Hematopoietic multipotent progenitor cell treated with erythropoietin and hydrocortisone succinate and interleukin-3 and kit ligand, for 4 days (in vitro differentiated cells): Measurements from ENCODE around the gene NMU.
A peak's percentile ranks its signal among the peaks of the same experiment; 100 is the strongest.
"Not testable (repeated sequence)": the region's sequence is repeated elsewhere in the genome, so short reads cannot be mapped to it uniquely, and the experiment has no call there.

ENCODE experiments used
- DNase-seq: peaks from one replicate; pipeline ENCODE4 v3.0.0-alpha.2; 2015

The NMU gene, protein sequence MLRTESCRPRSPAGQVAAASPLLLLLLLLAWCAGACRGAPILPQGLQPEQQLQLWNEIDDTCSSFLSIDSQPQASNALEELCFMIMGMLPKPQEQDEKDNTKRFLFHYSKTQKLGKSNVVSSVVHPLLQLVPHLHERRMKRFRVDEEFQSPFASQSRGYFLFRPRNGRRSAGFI

DNA sequence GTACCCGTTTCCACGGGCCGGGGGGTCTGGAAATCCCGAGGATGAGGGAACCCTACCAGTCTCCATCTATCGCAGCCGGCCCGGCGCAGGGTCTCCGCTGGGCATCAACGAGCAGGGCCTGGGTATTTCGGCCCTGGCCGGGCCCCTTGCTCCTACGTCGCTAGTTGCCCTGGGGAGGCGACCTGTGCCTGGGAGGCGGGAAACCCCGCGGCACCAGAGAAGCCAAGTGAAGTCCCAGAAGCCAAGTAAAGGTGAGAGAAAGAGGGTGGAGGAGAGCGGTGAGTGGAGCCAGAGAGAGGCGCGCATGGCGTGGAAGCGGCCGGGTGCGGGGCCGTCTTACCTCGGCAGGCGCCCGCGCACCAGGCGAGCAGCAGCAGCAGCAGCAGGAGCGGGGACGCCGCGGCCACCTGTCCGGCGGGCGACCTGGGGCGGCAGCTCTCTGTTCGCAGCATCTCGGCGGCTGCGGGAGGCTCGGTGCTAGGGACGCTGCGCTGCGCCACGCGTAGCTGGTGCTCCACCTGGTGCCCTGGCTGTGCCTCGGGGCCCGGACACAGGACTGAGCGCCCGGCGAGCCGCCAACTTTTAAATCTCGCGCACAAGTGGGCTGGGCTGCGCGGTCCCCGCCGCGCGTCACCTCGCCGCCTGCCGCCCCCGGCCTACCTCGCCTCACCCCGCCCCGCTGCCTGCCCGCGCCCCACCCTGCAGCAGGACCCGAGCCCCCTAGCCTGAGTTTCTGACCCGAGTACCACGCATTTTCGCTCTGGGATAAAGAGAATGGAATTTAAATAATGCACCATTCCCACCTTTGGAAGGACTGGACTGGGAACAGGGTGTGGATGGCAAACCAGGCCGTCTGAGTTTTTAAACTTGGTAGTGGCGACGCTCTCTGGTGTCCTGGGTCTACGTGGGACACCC, at the start of gene NMU:
TSS of gene NMU (minus strand) at position 558 of the 915 bp plus-strand sequence. CDS start at position 452, 106 bp downstream.
- DNase-seq = peak; percentile 64

GRCh38 chr4:55684276-55684675, 48.2 kb upstream of the NMU start:
- no peak for DNase-seq

DNA sequence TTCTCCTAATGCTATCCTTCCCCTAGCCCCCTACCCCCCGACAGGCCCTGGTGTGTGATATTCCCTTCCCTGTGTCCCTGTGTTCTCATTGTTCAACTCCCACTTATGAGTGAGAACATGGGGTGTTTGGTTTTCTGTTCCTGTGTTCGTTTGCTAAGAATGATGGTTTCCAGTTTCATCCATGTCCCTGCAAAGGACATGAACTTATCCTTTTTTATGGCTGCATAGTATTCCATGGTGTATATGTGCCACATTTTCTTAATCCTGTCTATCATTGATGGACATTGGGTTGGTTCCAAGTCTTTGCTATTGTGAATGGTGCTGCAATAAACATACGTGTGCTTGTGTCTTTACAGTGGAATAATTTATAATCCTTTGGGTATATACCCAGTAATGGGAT, 46.7 kb upstream of the NMU start:
- not testable (repeated sequence) for DNase-seq

DNA sequence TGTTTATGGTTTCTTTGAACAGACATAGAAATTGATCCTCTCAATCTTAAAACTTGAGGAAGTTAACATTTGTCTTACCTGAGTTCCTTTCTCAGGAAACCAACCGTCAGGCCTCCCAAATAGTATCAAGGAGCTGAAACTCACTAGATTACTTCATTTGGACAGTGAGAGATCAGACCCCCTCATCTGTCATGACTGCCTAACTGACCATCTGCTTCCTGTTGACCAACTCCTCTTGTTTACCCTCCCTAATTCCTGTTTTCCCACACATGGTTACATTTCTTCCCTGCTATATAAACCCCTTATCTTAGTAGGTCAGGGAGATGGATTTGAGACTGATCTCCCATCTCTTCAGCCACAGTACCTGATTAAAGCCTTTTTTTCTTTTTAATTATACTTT, 46.2 kb upstream of the NMU start:
- no peak for DNase-seq

DNA sequence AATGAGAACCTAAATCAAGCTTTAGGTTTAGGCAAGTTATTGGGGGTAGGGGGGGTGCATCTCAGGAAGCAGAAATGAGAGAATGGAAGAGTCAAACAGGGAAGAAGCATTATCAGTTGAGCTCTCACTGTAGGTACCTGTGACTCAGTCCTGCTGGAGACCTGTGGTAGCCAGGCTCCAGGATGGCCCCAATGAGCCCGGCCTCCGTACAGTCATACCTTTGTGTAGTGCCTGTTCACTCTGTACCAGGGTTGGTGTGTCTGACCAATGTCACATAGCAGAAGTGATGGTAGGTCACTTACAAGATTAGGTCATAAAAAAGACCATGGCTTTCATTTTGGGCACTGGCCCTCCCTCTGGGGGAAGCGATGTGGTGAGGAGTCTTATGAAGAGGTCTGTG, 45.3 kb upstream of the NMU start:
- DNase-seq = no peak

DNA sequence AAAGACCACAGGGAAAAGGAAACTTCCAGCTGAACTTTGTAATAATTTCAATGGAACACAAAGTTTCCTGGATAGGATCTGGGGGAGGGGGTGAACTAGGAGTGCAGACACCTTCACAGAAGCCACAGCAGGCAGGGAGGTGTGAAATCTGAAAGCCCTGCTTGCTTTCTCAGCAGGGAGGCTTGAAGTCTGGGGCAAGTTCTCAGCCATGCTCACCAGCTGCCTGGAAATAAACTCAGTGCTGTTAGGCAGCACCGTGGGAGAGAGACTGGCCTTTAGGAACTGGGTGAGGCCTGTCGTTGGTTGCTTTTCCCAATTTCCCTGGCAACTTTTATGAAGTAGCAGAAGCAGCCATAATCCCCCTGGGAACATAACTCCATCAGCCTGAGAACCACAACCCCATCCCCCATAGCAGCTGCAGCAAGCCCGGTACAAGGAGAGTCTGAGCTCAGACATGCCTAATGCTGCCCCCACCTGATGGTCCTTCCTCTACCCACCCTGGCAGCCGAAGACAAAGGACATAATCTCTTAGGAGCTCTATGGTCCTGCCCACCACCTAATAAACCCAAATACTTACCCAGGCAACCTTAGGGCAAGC, 39.2 kb upstream of the NMU start:
- no peak for DNase-seq

DNA sequence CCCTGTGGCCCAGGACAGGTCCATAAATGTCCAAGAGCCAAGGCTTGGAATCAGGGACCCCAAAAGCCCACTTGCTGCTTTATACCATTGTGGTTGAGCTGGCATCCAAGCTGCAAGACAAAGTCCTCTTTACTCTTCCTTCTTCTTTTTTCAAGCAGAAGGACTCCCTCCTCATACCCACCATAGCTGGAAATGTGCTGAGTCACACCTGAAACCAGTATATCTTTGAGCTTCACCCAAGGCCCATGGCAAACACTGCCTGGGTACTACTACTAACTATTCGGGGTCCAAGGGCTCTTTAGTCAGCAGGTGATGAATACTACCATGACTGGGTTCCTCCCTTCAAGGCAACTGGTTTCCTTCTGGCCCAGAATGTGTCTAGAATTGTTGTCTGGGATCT, 37.3 kb upstream of the NMU start:
- DNase-seq = peak; percentile 50

- DNase-seq = no peak
Observed at GRCh38 chr4:55671667-55672066, 35.6 kb upstream of the NMU start.

DNA sequence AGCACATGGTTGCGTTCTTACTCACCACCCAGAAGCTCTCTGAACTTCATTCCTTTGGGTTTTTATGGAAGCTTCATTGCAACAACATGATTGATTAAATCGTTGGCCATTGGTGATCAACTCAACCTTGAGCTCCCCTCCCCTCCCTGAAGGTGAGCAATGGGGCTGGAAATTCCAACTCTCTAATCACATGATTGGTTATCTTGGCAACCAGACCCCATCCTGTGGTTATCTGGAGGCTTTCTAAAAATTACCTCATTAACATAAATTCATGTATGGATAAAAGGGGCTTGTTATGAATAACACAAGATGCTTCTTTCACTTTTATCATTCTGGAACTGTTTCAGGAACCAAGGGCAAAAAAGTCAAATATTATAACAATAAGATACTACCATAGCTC, 34.6 kb upstream of the NMU start:
- DNase-seq = peak; percentile 13

DNA sequence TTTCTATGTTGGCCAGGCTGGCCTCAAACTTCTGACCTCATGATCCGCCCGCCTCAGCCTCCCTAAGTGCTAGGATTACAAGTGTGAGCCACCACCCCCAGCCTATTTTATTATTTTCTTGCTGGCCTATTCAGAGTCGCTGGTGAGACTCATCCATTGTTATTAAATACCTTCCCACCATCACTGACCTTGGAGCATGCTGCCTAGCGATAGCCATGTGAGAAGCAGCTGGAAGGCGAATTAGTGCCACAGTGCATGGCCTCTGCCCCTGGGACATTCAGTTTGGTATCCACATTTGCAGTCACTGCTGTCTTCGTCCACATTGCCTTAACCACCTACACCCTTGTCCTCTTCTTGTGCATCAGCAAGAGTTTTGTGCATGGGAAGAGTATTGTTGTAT, 32.4 kb upstream of the NMU start:
- no peak for DNase-seq

DNA sequence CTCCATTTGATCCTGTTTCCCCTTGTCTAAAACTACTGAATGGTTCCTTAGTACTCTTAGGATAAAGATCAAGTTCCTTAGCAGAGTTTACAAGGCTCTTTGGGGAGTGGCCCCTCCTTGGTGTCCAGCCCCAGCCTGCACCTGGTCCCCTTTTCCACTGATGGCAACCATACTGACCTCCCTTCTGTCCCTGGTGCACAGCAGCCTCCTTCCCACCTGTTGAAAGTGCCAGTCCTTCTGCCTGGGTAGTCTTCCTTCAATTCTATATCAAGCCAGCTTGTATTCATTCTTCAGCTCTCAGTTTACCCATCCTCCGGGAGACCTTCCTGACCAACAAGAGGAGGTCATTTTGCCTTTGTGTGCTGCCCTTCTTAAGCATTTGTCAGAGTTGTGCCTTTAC, 30.4 kb upstream of the NMU start:
- DNase-seq = no peak

GRCh38 chr4:55663145-55663544, 27.0 kb upstream of the NMU start:
- no peak for DNase-seq

DNA sequence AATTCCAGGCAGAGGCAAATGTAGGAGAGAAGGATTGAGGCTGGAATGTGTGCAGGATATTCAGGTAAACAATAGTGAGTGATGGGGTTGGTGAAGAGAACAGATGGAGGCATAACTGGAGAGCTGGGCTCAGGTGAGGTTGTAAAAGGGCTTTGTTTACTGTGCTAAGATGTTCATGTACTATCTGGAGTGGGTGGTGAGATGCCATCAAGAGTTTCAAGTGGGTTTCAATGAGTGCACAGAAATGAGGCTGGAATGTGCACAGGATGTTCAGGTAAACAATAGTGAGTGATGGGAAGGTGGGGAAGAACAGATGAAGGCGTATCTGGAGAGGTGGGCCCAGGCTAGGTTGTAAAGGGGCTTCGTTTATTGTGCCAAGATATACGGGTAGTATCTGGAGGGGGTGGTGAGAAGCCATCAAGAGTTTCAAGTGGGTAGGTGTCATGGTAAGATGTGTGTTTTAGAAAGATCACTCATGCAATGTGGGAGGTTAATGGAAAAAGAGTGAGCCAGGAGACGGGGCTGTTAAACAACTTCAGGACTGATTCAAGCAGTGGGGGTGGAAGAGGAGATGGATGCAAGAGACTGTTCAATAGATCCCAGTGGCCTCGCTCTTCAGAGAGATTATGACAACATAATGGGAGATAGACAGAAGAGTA, 25.4 kb upstream of the NMU start:
- no peak for DNase-seq

DNA sequence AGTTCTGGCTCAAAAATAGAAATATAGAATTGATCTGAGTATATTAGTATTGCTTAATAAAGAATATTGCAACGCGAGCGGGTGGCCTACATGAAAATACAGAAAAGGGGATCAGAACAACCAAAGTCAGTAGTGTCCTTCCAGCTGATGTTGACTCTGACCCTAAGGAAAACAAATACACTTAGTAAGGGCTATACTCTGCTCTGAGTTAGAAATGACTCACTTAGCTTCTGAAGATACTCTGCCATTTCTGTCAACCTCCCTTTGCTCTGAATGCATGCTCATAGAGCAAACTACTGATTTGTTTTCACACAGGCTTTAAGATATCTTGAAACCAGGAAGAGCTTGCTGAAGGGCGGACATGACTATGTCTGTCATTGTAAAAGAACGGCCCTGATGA, 22.6 kb upstream of the NMU start:
- no peak for DNase-seq

DNA sequence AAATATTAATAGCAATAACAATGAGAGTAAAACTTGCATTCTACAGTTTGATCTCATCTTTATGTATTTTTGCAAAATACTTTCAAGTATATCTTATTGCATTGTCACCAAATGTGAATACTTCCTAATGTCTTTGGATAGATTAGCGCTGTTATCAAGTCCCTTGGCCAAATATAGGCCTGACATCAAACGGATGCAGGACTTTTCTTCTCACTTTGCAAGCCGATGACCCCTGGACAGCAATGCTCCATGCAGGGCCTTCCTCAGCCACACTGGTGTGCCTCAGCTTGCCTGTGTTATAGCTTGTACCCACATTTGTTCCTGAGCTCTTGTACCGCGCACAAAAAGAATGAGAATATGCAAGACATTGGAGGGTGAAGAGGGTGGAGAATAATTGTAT, 18.0 kb upstream of the NMU start:
- no peak for DNase-seq

GRCh38 chr4:55650483-55650882, 14.4 kb upstream of the NMU start:
- DNase-seq = no peak

DNA sequence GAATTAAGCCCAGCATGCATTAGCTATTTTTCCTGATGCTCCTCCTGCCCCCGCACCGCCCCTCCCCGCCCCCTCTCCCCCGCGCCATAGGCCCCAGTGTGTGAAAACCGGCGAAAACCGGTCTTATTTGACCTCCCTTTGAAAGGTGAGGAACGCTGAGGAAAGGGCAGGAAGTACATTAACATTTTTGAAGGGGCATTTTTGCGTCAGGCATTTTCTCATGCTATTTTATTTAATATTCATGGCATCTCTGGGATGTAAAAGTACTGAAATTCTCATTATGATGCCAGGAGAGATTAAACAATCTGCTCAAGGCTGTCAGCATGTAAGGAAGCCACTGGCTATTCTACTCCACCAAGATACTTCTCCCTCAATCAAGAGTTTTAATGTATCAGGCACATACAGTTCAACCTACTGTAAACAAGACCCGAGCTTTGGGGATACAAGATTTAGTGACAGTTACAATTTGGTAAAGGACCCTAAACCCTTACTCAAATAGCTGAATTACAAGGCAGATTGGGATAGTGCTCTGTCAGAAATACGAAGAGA, 1.2 kb upstream of the NMU start:
- no peak for DNase-seq

DNA sequence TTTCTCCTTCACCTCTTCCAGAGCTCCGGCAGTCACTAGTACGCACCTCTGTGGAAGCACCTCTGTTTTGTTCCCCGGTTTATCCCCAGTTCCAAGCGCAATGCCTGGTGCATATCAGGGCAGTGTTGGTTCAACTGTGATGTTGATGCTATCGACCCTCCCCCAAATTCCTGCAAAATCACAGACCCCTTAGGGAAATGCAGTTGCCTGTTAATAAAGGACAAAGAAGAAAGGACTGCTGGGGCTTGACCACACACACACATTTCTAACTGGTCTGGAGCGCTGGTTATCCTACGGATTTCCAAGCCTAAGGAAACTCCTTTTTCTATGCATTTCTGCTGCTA, 530 bp upstream of the NMU start:
- no peak for DNase-seq

DNA sequence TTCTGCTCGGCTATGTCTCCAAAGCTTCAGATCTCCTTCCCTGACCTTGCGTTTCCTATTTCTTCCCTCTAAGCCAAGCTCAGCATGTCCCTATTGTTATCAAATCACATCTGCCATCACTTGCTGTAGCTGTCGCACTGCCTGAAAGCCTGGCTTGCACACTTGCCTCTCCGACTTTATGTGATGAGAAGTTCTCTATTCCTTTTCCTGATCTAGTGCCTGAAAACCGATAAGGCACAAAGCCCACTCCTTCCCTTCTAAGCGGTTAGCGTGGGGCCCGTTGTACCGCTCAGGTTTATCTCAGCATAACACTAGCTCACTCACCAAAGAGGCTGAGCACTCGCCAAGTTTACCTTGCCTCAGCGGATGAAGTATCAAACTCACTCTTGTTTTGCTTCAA, 816 bp downstream of the NMU start:
- peak; percentile 28 for DNase-seq

DNA sequence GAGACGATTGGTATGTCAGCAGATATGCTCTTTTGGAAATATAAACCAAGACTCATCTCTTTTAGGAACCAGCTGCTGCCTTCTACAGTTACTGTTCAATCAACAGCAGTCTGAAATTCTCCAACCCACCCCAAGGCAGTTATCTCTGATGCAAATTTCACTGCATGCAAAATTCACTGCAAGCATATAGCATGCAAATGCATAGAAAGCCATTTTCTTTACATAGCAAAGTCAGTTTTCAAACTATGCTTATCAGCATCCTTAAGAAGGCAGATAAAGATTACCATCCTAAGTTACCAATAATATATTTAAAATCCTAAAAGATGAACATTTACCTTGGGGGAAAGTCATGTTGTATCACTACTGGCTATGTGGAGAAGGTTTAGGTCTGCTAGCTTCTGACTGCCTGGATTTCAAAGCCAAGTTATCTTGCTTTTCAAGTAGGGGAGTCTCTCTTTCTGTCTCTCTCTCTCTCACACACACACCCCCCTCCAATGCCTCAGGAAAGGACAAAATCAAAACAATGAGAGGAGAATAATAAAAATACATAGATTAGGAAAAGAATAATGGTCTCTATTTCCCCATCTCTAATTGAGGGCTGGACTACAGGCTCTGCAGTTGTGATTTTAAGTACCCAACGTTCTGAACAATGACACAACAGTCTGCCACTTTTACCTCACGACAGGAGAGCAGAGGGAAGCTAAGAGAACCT, 1.5 kb downstream of the NMU start:
- no peak for DNase-seq

GRCh38 chr4:55633903-55634302, 2.2 kb downstream of the NMU start:
- no peak for DNase-seq

DNA sequence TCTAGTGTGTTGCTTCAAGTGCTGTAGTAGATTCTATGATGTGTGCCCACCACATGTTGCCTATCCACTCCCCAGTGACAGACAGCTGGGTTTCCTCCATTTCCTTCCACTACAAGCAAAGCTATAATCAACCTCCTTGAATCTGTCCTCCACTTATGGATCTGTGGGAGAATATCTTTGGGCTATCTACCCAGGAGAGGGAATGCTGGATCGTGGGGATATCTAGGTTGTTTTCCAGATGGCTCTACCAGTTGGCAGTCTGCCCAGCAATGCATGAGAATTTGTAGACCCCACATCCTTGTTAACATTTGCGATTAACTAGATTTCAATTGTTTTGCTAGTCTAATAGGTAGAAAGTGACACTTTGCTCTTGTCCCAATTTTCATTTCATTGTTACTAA, 10.3 kb downstream of the NMU start:
- DNase-seq = no peak

DNA sequence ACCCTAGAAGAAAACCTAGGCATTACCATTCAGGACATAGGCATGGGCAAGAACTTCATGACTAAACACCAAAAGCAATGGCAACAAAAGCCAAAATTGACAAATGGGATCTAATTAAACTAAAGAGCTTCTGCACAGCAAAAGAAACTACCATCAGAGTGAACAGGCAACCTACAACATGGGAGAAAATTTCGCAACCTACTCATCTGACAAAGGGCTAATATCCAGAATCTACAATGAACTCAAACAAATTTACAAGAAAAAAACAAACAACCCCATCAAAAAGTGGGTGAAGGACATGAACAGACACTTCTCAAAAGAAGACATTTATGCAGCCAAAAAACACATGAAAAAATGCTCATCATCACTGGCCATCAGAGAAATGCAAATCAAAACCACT, 12.0 kb downstream of the NMU start:
- not testable (repeated sequence) for DNase-seq
